Astrocyte (in vitro differentiated cells and primary cell): ENCODE data around the gene GAB2.

Source experiments
- EZH2 ChIP-seq: IDR thresholded peaks from 2 replicates; pipeline ENCODE4 v1.6.1; 2012; ENCODE audit warnings: mild to moderate bottlenecking, low read length, inconsistent platforms; ENCODE audit not compliant: insufficient read depth
- TF ChIP-seq, protein P1 (sequence below): IDR thresholded peaks from 2 replicates; pipeline ENCODE4 v1.5.1; 2011; ENCODE audit warnings: low read depth, mild to moderate bottlenecking, inconsistent platforms, low read length, moderate library complexity; ENCODE audit not compliant: insufficient read depth

- TF ChIP-seq, protein P1, sequence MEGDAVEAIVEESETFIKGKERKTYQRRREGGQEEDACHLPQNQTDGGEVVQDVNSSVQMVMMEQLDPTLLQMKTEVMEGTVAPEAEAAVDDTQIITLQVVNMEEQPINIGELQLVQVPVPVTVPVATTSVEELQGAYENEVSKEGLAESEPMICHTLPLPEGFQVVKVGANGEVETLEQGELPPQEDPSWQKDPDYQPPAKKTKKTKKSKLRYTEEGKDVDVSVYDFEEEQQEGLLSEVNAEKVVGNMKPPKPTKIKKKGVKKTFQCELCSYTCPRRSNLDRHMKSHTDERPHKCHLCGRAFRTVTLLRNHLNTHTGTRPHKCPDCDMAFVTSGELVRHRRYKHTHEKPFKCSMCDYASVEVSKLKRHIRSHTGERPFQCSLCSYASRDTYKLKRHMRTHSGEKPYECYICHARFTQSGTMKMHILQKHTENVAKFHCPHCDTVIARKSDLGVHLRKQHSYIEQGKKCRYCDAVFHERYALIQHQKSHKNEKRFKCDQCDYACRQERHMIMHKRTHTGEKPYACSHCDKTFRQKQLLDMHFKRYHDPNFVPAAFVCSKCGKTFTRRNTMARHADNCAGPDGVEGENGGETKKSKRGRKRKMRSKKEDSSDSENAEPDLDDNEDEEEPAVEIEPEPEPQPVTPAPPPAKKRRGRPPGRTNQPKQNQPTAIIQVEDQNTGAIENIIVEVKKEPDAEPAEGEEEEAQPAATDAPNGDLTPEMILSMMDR, result no peak
- TF ChIP-seq EZH2, result no peak
Measured at GRCh38 chr11:78423241-78423640, 5.6 kb upstream of the GAB2 start.
